ENCODE measurements around the gene RPUSD3. TPM values are rescaled to one million over a fixed set of nuclear protein-coding genes. Genes with fewer than 3 reads are reported as not detected.
"Not testable (repeated sequence)": the region's sequence is repeated elsewhere in the genome, so short reads cannot be mapped to it uniquely, and the experiment has no call there.

RPUSD3 gene
- total RNA-seq, 1 donor from 2014 or later, result 27.0 TPM

DNA sequence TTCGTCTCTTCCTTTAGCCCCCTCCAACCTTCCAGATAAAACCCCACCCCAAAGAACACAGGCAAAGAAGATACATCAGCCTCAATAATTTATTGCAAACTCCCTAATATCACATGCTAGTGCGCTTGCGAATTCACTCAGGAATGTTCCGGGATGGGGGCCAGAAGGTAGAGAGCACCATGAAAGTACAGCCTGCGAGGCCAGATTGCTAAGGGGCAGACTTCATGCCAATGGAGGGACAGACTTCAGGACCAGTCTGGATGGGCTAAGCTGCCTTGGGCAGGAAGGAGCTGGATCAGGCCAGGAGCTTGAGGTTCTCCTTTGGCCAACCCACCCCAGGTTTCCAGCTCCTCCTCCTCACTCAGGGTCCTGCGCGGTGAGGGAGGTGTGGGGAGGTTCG is 22.8 kb upstream of the RPUSD3 start:
- no peak for DNase-seq (ENCODE audit: extremely low read depth, low read depth, low spot score)

DNA sequence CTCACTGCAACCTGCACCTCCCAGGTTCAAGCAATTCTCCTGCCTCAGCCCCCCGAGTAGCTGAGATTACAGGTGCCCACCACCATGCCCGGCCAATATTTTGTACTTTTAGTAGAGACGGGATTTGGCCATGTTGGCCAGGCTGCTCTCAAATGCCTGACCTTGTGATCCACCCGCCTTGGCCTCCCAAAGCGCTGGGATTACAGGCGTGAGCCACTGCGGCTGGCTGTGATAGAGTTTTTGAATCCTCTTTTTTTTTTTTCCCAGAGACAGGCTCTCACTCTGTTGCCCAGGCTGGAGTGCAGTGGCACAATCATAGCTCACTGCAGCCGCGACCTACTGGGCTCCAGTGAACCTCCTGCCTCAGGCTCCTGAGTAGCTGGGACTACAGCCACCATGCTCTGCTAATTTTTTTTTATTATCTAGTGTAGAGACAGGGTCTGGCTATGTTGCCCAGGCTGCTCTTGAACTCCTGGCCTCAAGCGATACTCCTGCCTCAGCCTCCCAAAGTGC is 21.4 kb upstream of the RPUSD3 start:
- not testable (repeated sequence) for DNase-seq (ENCODE audit: extremely low read depth, low read depth, low spot score)

DNA sequence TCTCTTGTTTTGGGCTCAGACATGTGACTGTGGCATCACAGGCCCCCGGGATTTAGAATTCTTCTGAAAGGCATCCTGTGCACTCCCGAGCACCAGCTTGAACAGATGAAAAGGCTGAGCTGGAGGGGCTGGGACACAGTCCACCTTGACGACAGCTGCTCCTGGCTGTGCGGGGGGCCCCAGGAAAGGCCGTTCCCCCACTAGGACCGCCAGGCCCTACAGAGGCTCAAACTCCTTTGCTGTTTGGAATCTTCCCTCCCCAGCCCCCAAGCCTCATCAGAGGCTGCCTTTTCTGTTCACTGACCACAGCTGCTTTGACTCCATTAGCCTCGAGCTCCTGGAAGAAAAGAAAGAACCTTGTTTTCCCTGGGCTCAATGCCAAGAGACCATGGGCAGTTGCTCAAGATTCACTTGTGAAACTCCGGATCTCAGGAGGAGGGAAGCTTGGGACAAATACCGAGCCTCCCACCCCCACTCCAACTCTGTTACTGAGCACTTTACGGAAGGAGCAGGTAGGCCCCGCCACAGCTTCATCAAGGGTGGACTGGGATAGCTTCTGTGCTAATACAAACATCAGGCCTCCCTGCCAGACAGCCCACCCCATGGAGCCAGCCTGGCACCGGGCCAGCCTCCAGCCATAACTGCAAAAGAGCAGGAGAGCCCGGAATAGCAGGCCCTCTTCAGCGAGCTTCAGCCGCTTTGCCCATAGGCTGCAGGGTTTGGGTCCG is 20.6 kb upstream of the RPUSD3 start:
- DNase-seq (ENCODE audit: extremely low read depth, low read depth, low spot score), result no peak

DNA sequence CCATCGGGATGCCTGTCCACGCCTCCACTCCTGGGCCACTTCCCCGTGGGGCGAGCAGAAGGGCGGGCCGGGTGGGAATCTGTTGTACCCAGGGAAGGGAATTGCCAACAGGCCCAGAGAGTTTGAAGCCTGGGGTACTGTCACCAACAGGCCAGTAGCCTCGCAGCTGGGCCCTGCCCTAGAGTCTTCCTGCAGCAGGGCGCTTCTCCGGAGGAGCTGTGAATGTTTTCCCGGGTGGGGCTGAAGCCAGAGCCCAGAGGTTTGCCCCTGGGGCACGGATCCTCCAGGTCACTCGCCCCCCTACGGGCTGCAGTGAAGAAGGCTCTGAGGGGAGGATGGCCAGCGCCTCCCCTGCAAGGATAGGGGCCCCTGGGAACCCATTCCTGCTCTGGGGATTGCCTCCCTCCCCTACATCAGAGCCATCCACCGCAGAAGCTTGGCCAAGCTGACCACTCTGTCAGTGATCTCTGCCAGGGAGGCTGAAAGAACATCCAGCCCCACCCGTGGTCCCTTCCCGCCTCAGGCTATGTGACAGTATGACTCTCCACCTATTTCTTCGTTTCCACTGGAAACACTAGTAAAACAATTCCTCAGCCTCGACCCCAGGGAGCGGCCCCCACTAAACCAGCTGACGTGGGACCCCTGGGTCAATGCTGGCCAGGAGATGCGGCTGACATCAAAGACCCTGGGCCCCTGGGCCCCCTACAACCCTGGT is 19.4 kb upstream of the RPUSD3 start:
- DNase-seq (ENCODE audit: extremely low read depth, low read depth, low spot score), result no peak

GRCh38 chr3:9862391-9863057 is 18.7 kb upstream of the RPUSD3 start:
- no peak for DNase-seq (ENCODE audit: extremely low read depth, low read depth, low spot score)

- DNase-seq (ENCODE audit: extremely low read depth, low read depth, low spot score), result no peak
Measured at GRCh38 chr3:9861626-9862130, 17.9 kb upstream of the RPUSD3 start.

DNA sequence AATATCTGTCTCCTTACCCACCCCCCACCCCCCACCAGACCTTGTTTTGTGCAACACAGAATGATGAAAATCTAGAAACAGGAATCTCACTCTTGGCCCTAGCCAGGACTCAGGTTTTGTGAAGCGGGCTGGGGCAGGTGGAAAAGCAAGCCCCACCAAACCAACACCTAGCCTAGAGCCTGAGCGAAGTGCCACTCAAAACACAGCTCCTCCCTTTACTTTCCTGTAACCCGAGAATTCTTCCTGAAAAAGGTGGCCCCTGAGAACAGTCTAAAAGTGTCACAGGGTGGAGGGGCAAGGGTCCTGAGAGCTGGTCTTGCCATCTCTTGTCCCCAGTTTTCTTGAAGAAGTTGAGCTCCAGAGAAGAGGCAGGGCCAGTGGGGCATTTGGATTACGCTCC is 17.4 kb upstream of the RPUSD3 start:
- no peak for DNase-seq (ENCODE audit: extremely low read depth, low read depth, low spot score)

DNA sequence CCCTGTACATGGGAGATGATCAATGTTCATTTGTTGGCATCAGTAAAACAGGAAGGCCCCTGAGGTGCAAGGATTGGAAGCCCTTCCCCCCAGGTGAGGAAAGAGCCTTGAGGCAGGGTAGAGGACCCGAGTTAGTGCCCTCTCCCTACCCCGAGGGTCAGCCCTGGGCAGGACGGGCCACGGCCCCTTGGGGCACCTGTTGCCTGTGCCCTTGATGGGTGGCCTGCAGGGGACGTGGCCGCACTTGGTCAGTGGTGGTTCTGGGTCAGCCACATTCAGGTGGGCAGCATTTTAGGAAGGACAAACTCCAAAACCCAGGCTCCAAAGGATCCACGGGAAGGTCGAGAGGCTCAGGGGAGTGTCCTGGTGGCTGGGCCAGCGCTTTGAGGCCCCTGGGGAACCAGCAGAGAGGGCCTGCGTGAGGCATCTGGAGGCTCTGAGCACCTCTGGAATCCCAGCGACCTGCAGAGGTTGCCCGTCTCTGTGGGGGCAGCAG is 15.8 kb upstream of the RPUSD3 start:
- no peak for DNase-seq (ENCODE audit: extremely low read depth, low read depth, low spot score)

GRCh38 chr3:9855594-9855993 is 11.8 kb upstream of the RPUSD3 start:
- DNase-seq (ENCODE audit: extremely low read depth, low read depth, low spot score), result no peak

DNA sequence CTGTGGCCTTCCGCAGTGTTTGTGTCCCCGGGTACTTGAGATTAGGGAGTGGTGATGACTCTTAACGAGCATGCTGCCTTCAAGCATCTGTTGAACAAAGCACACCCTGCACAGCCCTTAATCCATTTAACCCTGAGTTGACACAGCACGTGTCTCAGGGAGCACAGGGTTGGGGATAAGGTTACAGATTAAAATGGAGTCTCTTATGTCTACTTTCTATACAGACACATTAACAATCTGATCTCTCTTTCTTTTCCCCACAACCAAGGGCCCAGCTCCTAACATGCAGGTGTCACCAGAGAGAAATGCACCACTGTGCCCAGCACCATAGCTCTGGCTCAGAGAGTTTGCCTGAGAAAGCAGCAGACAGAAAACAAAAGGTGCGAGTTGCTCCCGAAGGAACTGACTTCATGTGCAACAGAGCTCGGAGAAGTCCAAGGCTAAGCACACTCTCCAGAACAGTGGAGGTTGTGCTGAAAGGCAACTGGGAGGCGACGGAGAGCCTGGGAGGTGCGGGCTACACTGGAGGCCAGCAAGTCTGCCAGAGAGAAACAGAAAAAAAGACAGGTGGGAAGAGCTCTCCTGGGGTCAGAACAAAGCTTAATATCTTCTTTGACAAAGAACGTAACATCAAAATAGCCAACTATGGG is 10.6 kb upstream of the RPUSD3 start:
- not testable (repeated sequence) for DNase-seq (ENCODE audit: extremely low read depth, low read depth, low spot score)

- no peak for DNase-seq (ENCODE audit: extremely low read depth, low read depth, low spot score)
Measured at GRCh38 chr3:9852528-9852927, 8.7 kb upstream of the RPUSD3 start.

GRCh38 chr3:9851926-9852325 is 8.1 kb upstream of the RPUSD3 start:
- not testable (repeated sequence) for DNase-seq (ENCODE audit: extremely low read depth, low read depth, low spot score)

GRCh38 chr3:9851383-9851782 is 7.6 kb upstream of the RPUSD3 start:
- not testable (repeated sequence) for DNase-seq (ENCODE audit: extremely low read depth, low read depth, low spot score)

DNA sequence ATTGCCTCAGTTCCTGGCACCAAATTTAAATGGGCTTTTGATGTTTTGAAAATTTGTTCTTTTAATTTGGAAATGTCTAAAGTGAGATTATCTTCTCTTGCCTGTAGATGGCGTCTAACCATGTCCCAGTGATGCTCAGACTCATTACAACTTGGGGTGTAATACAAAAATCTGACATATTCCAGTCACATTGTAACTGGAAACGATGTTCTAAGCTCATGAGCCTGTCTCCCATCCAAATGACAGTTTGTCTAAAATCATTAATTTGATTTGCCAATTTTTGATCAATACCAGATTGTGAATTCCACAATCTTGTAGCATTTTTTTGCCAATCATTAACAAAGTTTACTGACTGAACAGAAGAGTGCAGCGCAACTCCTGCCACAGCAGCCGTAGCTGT is 5.1 kb upstream of the RPUSD3 start:
- not testable (repeated sequence) for DNase-seq (ENCODE audit: extremely low read depth, low read depth, low spot score)

DNA sequence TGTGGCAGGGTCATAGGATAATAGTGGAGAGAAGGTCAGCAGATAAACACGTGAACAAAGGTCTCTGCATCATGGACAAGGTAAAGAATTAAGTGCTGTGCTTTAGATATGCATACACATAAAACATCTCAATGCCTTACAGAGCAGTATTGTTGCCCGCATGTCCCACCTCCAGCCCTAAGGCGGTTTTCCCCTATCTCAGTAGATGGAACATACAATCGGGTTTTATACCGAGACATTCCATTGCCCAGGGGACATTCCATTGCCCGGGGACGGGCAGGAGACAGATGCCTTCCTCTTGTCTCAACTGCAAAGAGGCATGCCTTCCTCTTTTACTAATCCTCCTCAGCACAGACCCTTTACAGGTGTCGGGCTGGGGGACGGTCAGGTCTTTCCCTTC is 4.1 kb upstream of the RPUSD3 start:
- not testable (repeated sequence) for DNase-seq (ENCODE audit: extremely low read depth, low read depth, low spot score)

- DNase-seq (ENCODE audit: extremely low read depth, low read depth, low spot score), result no peak
Measured at GRCh38 chr3:9846931-9847488, 3.2 kb upstream of the RPUSD3 start.

- no peak for DNase-seq (ENCODE audit: extremely low read depth, low read depth, low spot score)
Measured at GRCh38 chr3:9846231-9846630, 2.4 kb upstream of the RPUSD3 start.

DNA sequence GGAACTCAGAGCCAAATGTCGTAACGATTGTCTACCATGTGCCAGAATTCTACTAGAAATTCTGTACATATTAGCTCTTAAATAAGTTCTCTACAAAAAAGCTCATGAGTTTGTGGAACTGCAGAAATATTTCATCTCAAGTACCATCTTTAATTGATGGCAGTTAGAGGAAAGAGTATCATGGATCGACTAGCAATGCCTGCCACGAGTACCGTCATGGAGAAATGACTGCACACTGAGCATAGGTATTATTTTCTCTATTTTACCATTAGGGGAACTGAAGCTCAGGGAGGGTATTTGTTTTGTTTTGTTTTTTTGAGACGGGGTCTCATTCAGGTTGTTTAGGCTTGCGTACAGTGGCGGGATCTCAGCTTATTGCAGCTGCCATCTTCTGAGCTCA is 2.8 kb downstream of the RPUSD3 start:
- no peak for DNase-seq (ENCODE audit: extremely low read depth, low read depth, low spot score)

DNA sequence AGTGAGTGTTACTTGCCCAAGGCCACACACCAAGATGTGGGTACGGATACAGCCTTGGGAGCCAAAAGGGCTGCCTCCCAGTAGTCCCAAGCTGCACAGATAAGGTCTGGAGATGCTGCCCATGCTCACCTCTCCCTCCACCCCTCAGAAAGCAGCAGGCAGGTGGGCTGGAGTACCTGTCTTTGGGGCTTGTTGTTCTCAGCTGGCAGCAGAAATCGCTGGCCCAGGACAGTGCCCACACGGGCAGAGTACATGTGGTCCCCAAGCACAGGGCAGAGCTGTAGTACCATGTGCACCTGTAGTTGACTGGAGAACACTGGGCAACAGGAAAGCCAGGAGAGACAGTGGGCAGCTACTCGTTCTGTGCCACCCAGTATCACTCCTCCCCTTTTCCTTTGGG is 5.0 kb downstream of the RPUSD3 start:
- DNase-seq (ENCODE audit: extremely low read depth, low read depth, low spot score), result no peak

Data from glomerular endothelial cell (primary cell).